ENCODE data around the gene RARRES1. TPM values are rescaled to one million over a fixed set of nuclear protein-coding genes. Genes with fewer than 3 reads are reported as not detected.

RARRES1 gene
- total and polyA plus RNA-seq, 4 donors: 36.3 to 110 (median 51.6) TPM

DNA sequence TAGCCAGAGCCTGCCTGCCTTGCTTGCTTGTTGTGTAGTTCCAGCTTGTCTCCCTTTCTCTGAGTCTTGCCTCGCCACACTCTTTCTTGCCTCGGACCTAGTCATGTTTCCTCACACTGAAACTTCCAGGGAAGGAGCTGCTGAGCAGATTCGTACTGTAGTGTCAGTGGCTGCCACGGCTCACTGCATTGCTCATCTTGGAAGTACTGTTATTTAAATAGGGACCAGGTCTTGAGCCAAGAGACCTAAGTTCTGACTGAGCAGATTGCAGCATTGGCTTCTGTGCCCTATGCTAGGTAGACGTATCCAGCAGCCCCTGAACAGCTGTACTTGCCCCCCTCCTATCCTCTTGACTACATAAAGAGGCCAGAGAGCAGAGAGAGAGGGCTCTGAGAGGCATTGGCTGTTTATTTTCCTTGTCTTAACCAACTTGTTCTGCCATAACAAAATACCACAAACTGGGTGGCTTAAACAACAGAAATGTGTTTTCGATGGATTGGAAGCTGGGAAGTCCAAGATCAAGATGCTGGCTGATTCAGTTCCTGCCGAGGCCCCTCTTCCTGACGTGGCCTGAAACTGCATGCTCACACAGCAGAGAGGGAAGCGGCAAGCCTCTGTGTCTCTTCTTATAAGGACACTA lies 5.8 kb upstream of the RARRES1 start:
- peaks cover 0 to 22% (median 0%) of the 10 kb centered on the region in 5 donors for H3K4me1 ChIP-seq (ENCODE audit: control insufficient read depth in 5 of 5, insufficient read depth in 5 of 5, low read length in 5 of 5)
- H3K27me3 ChIP-seq (ENCODE audit: control insufficient read depth in 3 of 3, insufficient read depth in 3 of 3, low read length in 2 of 3): no peaks in the 10 kb centered on the region
- H3K36me3 ChIP-seq (ENCODE audit: control insufficient read depth in 4 of 4, insufficient read depth in 4 of 4, low read length in 4 of 4): peaks cover 0 to 25% (median 11%) of the 10 kb centered on the region in 4 donors
- no peak overlapping the region for H3K27ac ChIP-seq (ENCODE audit: low read depth in 1 of 2, low read length in 1 of 2)
- 79 to 89% methylated on average over 9 of the region's 9 CpGs for WGBS, 2 donors
- TF ChIP-seq, protein P1, sequence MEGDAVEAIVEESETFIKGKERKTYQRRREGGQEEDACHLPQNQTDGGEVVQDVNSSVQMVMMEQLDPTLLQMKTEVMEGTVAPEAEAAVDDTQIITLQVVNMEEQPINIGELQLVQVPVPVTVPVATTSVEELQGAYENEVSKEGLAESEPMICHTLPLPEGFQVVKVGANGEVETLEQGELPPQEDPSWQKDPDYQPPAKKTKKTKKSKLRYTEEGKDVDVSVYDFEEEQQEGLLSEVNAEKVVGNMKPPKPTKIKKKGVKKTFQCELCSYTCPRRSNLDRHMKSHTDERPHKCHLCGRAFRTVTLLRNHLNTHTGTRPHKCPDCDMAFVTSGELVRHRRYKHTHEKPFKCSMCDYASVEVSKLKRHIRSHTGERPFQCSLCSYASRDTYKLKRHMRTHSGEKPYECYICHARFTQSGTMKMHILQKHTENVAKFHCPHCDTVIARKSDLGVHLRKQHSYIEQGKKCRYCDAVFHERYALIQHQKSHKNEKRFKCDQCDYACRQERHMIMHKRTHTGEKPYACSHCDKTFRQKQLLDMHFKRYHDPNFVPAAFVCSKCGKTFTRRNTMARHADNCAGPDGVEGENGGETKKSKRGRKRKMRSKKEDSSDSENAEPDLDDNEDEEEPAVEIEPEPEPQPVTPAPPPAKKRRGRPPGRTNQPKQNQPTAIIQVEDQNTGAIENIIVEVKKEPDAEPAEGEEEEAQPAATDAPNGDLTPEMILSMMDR (IDR thresholded peaks at IDR 0.05; ENCODE audit: control extremely low read depth, extremely low read depth): no peak
- no peak overlapping the region for H3K9ac ChIP-seq (ENCODE audit: insufficient read depth in 1 of 2, low read length in 2 of 2)
- H3K4me3 ChIP-seq: no peak overlapping the region
- ATAC-seq (ENCODE audit: insufficient read depth, low FRiP score) (no peak), DNase-seq (peak in 2 of 3 donors; percentile 42 to 56)
- peaks cover 0 to 7% (median 3%) of the 10 kb centered on the region in 4 donors for H3K9me3 ChIP-seq (ENCODE audit: control insufficient read depth in 4 of 4, insufficient read depth in 3 of 4, low read length in 3 of 4)

DNA sequence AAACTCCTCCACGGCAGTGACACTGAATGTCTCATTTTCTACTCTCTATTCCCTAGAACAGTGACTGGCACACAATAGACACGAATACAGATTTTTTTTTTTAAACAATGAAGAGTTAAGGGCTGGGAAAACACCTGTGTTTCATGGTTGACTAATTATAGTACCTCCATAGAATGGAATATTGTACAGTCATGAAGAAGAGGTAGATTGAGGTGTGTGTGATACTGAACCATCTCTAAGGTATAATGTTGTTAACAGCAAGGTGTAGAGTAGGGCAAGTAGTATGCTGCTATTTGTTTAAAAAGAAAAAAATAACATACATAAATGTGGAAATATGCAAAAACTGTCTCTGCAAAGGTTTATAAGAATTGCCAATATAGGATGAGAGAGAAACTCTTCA lies 5.2 kb upstream of the RARRES1 start:
- Histone ChIP-seq H3K4me1 (ENCODE audit: control insufficient read depth in 5 of 5, insufficient read depth in 5 of 5, low read length in 5 of 5) (peaks cover 0 to 21% (median 6%) of the 10 kb centered on the region in 5 donors), H3K27ac (ENCODE audit: low read depth in 1 of 2, low read length in 1 of 2) (no peak overlapping the region), H3K36me3 (ENCODE audit: control insufficient read depth in 4 of 4, insufficient read depth in 4 of 4, low read length in 4 of 4) (peaks cover 0 to 22% (median 11%) of the 10 kb centered on the region in 4 donors), H3K9me3 (ENCODE audit: control insufficient read depth in 4 of 4, insufficient read depth in 3 of 4, low read length in 3 of 4) (peaks cover 0 to 7% (median 3%) of the 10 kb centered on the region in 4 donors), H3K27me3 (ENCODE audit: control insufficient read depth in 3 of 3, insufficient read depth in 3 of 3, low read length in 2 of 3) (no peaks in the 10 kb centered on the region), H3K4me3 (no peak overlapping the region), H3K9ac (ENCODE audit: insufficient read depth in 1 of 2, low read length in 2 of 2) (no peak overlapping the region)
- TF ChIP-seq, protein P1 (IDR thresholded peaks at IDR 0.05; ENCODE audit: control extremely low read depth, extremely low read depth): no peak
- DNase-seq (no peak), ATAC-seq (ENCODE audit: insufficient read depth, low FRiP score) (no peak)
- 47 to 97% methylated on average over 2 of the region's 2 CpGs for WGBS, 2 donors

DNA sequence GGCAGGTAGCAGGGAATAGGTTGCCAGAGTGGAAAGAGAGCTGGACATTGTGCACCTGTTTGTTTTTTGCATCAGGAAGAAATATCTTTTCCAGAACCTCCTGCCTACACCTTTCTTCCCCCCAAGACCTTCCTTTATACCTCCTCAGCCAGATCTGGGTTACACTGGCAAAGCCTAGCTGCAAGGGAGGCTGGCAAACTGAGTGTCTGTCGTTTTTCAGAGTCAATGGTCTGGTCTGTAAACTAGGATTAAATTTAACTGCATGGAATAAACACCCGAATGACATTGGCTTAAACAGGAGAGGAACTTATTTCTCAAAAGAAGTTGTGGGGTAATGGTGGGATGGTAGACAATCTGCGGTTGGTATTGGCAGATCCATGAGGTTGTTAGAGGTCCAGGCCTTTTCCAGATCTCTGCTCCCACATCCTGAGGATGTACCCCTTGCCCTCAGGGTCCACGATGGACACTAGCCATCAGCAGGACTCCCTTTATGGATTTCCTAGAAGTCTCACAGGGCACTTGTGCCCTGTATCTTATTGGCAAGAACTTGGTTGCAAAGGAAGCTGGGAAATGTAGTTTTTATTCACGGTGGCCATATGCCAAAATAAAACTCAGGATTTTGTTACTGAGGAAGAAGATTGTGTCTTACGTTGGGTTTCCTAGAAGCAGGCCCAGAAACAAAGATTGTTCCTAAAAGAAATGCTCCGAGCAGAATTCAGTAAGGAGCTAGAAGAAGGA lies 3.2 kb upstream of the RARRES1 start:
- no peak overlapping the region for H3K4me3 ChIP-seq
- WGBS, 2 donors: 87 to 95% methylated on average over 7 of the region's 7 CpGs

More for the DNA sequence above, 3.2 kb upstream of the RARRES1 start:
- ATAC-seq (ENCODE audit: insufficient read depth, low FRiP score): no peak
- Histone ChIP-seq H3K36me3 (ENCODE audit: control insufficient read depth in 4 of 4, insufficient read depth in 4 of 4, low read length in 4 of 4) (peaks cover 0 to 17% (median 9%) of the 10 kb centered on the region in 4 donors), H3K9ac (ENCODE audit: insufficient read depth in 1 of 2, low read length in 2 of 2) (no peak overlapping the region), H3K9me3 (ENCODE audit: control insufficient read depth in 4 of 4, insufficient read depth in 3 of 4, low read length in 3 of 4) (peaks cover 0 to 7% (median 1%) of the 10 kb centered on the region in 4 donors), H3K4me1 (ENCODE audit: control insufficient read depth in 5 of 5, insufficient read depth in 5 of 5, low read length in 5 of 5) (peaks cover 0 to 31% (median 11%) of the 10 kb centered on the region in 5 donors), H3K27me3 (ENCODE audit: control insufficient read depth in 3 of 3, insufficient read depth in 3 of 3, low read length in 2 of 3) (no peaks in the 10 kb centered on the region), H3K27ac (ENCODE audit: low read depth in 1 of 2, low read length in 1 of 2) (no peak overlapping the region)
- peak in 1 of 3 donors; percentile 32 for DNase-seq
- TF ChIP-seq, protein P1 (IDR thresholded peaks at IDR 0.05; ENCODE audit: control extremely low read depth, extremely low read depth): no peak
